Pulmonary artery endothelial cell (primary cell): ENCODE results near the gene CARS2. TPM values are rescaled to one million over a fixed set of nuclear protein-coding genes. Genes with fewer than 3 reads are reported as not detected.
"Not testable (repeated sequence)": the region's sequence is repeated elsewhere in the genome, so short reads cannot be mapped to it uniquely, and the experiment has no call there.

Experiments used
- DNase-seq: peaks from one replicate; pipeline ENCODE4 v3.0.0-alpha.2; 2011; ENCODE audit warnings: low read depth, low spot score
- total RNA-seq: library from RNA; depleted of rRNA; stranded (reverse); fragments of >200 nt; gene quantifications from 2 replicates; pipeline ENCODE4 v1.2.3, GENCODE V29; 2014

Gene CARS2
- total RNA-seq, 1 donor from 2014 or later, result 47.4 TPM

- no peak for DNase-seq
These were observed 22.6 kb downstream of the CARS2 start for GRCh38 chr13:110683203-110683883.

GRCh38 chr13:110682746-110683145, 23.2 kb downstream of the CARS2 start:
- no peak for DNase-seq

GRCh38 chr13:110681868-110682550, 23.9 kb downstream of the CARS2 start:
- DNase-seq, result no peak

- DNase-seq, result no peak
These were observed 25.1 kb downstream of the CARS2 start for GRCh38 chr13:110680852-110681251.

GRCh38 chr13:110677731-110678545, 28.0 kb downstream of the CARS2 start:
- no peak for DNase-seq

GRCh38 chr13:110676595-110677587, 29.0 kb downstream of the CARS2 start:
- DNase-seq, result no peak

GRCh38 chr13:110669814-110670213, 36.1 kb downstream of the CARS2 start:
- not testable (repeated sequence) for DNase-seq

GRCh38 chr13:110669036-110669435, 36.9 kb downstream of the CARS2 start:
- no peak for DNase-seq

- no peak for DNase-seq
These were observed 39.7 kb downstream of the CARS2 start for GRCh38 chr13:110666255-110666533.

- DNase-seq, result no peak
These were observed 40.2 kb downstream of the CARS2 start for GRCh38 chr13:110665491-110666254.

GRCh38 chr13:110664673-110665072, 41.2 kb downstream of the CARS2 start:
- DNase-seq, result no peak

GRCh38 chr13:110664041-110664440, 41.9 kb downstream of the CARS2 start:
- no peak for DNase-seq

GRCh38 chr13:110663491-110663890, 42.4 kb downstream of the CARS2 start:
- no peak for DNase-seq

GRCh38 chr13:110662777-110663443, 43.0 kb downstream of the CARS2 start:
- DNase-seq, result no peak

- no peak for DNase-seq
These were observed 43.8 kb downstream of the CARS2 start for GRCh38 chr13:110662091-110662490.

GRCh38 chr13:110661256-110661655, 44.7 kb downstream of the CARS2 start:
- no peak for DNase-seq

- not testable (repeated sequence) for DNase-seq
These were observed 47.6 kb downstream of the CARS2 start for GRCh38 chr13:110658218-110658911.

- DNase-seq, result no peak
These were observed 48.7 kb downstream of the CARS2 start for GRCh38 chr13:110657196-110657595.

GRCh38 chr13:110653851-110654250, 52.1 kb downstream of the CARS2 start:
- no peak for DNase-seq
